HG03460 (cell line): ENCODE data around the gene TRMT61A.

Source experiments
- ATAC-seq: cut with Tn5 transposase; IDR thresholded peaks from one replicate; pipeline ENCODE4 v1.9.1; 2021; ENCODE audit not compliant: unreplicated experiment

Gene TRMT61A

GRCh38 chr14:103533999-103534575 lies 5.1 kb downstream of the TRMT61A start:
- ATAC-seq: no peak

- ATAC-seq: no peak
Measured at GRCh38 chr14:103534576-103535061, 5.6 kb downstream of the TRMT61A start.

- no peak for ATAC-seq
Measured at GRCh38 chr14:103535081-103535890, 6.3 kb downstream of the TRMT61A start.

DNA sequence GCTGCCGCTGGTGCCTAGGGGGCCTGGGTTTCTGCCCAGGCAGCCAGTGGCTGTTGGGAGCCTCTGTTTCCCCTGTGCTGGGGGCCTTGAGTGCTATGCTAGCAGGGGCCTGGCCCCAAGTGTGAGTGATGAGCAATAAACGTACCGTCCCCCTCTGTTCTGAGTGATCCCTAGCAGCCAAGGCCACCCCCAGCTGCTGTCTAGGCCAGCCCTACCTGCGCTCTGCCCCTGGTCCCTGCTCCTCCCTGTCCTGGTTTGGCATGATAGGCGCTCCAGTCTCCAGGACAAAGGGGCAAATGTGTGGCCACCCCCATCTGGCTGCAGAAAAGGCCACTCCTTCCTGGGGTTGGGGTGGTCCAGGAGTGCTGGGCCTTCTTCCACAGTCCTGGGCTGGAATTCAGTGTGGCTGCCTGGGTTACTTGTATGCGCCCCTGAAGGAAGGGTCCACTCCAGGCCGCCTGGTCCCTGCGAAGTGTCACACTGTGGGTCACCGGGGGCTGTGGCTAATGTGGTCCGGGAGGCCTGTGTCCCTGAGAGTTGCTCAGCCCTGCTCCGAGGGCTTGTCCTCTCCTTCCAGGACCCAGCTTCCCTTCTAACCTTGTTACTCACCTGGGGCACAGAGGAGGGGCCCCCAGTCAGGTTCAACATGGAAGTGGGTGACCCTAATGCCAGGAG lies 7.0 kb downstream of the TRMT61A start:
- ATAC-seq: no peak

GRCh38 chr14:103536693-103537092 lies 7.7 kb downstream of the TRMT61A start:
- ATAC-seq: no peak

GRCh38 chr14:103537175-103537990 lies 8.4 kb downstream of the TRMT61A start:
- ATAC-seq: no peak

DNA sequence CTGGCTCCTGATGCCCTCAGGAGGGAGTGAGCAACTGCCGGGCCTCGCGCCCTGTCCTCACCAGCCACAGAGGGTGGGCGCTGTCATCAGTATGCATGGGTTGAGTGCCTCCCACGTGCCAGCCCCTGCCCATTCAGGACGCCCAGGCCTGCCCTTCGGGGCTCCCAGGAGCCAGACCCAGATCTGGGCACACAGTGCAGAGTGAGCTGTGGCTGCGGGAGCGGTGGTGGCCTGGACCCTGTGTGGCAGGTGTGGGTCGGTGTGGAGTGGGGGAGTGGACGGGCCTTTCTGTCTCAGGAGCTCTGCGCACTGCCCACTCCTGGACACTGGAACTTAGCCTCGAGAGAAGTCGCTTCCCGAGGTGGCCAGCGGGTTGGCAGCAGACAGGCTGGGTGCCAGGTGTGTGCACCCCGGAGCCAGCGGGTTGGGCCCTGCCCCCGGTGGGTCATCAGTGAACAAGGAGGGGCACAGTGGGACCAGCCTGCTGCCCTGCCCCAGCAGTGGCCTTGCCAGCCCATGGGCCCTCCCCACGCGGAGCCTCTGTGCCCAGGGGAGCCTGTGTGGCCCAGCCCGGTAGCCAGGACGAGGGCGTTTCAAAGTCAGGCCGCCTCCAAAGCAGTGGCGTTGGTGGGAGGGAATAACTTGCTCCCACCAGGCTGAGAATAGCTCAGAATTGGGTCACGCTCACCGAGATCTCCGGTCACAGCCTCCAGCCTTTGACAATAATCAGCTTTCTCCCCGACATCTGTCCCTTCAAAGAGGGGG lies 9.5 kb downstream of the TRMT61A start:
- ATAC-seq: no peak

GRCh38 chr14:103539056-103539825 lies 10.2 kb downstream of the TRMT61A start:
- no peak for ATAC-seq

DNA sequence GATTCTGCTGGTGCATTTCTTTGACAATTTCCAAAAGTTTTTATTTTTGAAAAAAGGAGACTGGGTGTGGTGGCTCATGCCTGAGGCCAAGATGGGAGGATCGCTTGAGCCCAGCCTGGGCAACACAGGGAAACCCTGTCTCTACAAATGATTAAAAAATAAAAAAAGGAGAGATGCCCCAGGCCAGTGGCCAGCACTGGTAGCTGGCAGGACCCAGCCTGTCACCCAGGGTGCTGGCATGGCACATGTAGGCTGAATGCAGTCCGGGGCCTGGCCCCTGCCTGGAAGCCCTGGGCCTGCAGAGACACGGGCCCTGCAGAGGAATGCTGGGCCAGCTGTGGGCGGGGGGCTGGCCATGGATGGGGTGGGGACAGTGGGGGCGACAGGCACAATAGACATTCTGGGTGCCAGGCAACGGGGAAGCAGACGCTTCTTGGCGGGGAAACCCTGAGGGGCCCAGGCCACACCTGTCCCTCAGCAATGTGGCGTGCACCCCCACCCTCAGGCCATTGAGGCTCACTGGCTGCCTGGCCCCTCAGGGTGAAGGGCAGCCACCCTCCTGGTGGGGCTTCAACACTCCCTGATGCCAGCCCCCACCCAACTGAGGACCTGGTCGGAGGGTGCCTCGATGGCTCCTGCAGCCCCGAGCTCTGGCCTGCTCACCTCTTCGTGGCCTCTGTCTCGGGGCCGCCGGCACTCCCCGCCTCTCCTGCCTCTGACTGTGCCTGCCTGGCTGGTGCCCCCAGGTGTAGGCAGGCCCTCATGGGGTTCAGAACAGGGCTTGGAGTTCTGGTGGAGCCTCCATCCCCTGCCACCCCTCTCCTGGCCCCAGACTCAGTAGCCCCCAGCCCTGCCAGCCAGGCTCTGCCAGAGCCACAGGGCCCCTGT lies 12.1 kb downstream of the TRMT61A start:
- no peak for ATAC-seq

GRCh38 chr14:103541709-103542604 lies 13.0 kb downstream of the TRMT61A start:
- ATAC-seq: no peak

GRCh38 chr14:103542605-103543088 lies 13.7 kb downstream of the TRMT61A start:
- no peak for ATAC-seq

GRCh38 chr14:103543140-103543539 lies 14.1 kb downstream of the TRMT61A start:
- ATAC-seq: no peak

DNA sequence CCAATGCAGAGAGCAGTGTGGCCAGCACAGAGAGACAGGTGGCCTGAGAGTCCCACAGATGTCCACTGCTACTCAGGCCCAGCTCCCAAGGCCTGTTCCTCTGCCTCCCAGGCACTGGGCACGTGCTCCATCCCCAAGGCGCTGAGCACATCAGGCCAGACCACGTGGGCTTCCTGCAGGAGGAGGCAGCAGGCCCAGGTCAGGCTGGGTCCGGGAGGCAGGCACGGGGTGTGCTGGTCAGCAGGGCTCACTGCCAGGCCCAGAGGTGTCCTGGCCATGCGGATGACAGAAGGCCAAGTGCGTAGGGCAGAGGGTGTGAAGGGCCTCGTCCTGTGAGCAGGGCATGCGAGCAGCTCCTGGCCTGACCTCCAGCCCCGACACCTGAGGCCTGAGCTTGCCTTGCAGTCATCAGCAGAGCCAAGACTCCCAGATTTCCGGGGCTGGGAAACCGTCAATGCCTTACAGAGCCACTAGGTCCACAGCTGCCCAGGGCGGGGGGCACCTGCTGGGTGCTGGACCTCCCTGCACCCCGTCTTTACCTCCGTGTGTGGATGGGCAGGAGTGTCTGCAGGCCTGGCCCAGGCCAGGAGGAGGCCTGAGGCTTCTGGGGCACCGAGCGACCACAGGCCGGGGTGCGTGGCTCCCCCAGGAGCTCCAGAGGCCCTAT lies 14.9 kb downstream of the TRMT61A start:
- no peak for ATAC-seq

DNA sequence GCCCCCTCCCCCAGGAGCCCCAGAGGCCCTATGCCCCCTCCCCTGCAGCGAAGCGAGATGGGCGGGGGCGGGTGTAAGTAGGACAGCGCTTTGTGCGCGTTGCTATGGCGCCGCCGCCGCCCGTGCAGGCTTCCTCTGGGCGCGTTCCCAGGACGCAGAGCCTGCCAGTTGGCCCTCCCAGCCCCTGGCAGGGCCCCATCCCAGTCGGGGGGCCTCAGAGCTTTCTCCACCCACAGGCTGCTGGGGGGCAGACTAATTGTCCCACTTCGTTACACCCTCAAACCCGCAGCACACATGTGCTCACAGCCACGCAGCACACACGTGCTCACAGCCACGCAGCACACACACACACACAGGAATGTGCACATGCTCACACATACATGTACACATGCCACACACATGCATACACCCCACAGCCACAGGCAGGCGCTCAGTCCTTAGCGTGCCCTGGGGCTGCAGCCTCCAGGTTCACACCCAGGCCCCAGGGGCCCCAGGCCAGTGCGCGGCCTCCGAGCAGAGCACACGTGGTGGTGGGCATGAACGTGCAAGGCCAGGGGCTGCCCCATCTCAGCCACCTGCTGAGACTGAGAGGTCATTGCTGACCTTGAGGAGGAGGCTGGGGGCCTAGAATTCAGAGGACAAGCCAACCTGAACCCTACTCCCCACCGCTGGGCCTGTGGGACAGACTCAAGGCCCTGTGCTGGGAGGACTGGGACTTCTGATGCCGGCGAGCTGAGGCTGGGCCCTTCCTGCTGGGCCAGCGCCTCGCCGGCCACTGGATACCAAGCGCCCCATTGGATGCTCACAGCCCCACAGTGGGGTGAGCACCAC lies 15.6 kb downstream of the TRMT61A start:
- no peak for ATAC-seq

GRCh38 chr14:103545219-103545914 lies 16.4 kb downstream of the TRMT61A start:
- no peak for ATAC-seq
